Measurements from ENCODE around the gene OR2M4. TPM values are rescaled to one million over a fixed set of nuclear protein-coding genes. Genes with fewer than 3 reads are reported as not detected.

OR2M4 gene
- total and polyA plus RNA-seq, 2 donors (not counting 3 experiments of a cell fraction or from before 2014, with no cell fraction given), result not detected

DNA sequence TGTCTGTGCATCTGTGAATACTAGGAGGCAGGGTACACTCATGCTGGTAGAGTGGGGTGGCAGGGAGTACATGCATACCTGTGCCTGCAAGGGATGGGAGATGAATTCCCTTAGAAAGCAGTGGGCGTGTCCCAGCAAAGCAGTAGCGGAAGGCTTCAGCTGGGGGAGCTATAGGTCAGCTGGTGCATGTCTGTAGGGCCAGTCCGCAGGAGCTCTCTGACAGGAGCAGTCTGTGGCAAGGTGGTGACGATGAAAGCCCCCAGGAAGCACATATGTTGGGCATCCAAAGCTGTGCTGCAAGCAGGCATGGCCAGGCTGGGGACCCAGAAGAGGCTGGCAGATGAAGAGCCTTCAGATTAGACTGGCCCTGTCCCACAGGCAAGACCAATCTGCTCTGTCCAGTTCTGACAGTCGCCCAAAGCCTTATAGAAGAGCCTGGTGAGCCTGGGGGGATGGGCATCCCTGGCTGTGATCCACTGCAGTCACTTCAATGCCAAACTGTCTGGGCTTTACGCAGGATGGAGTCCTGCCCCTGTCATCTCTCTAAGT, 1.8 kb upstream of the OR2M4 start:
- dilution Hi-C loops (cut with MboI; ENCODE audit: extremely low pct_ligation_motif_present, low sequenced_read_pairs) (no loop called here), intact Hi-C loops (cut with micrococcal nuclease) (no loop called here)
- FAIRE-seq, result no peak
- TF ChIP-seq MAX (IDR thresholded peaks at IDR 0.05; ENCODE audit: insufficient read depth, insufficient read length) (no peak), EZH2 (IDR thresholded peaks at IDR 0.05; ENCODE audit: borderline replicate concordance, low read depth, low read length, severe bottlenecking) (no peak), POLR2A (IDR thresholded peaks at IDR 0.05; ENCODE audit: low read depth, low read length) (no peak), MYC (IDR thresholded peaks at IDR 0.05; ENCODE audit: low read depth, low read length) (no peak), FOS (IDR thresholded peaks at IDR 0.05; ENCODE audit: borderline replicate concordance, insufficient read depth, low read length) (no peak), POLR2AphosphoS5 (IDR thresholded peaks at IDR 0.05; ENCODE audit: insufficient read depth, low read depth, low read length) (no peak), GATA2 (IDR thresholded peaks at IDR 0.05; ENCODE audit: insufficient read depth, insufficient read length, low read depth, low read length) (no peak), JUN (IDR thresholded peaks at IDR 0.05; ENCODE audit: borderline replicate concordance, insufficient read depth, insufficient read length, low read depth) (no peak), CTCF (IDR thresholded peaks at IDR 0.05; ENCODE audit: extremely low read depth in 1 of 2, insufficient read depth in 1 of 2, low read depth in 1 of 2, low read length in 2 of 2) (no peak)
- Histone ChIP-seq H3K9me3 (replicated peaks; ENCODE audit: control insufficient read depth, insufficient read depth, low read length) (peaks cover 2% of the 10 kb centered on the region), H3K4me3 (replicated peaks in 1 of 3; ENCODE audit: insufficient read depth in 1 of 3, low read depth in 1 of 3, low read length in 3 of 3) (no peak overlapping the region), H3K9me1 (replicated peaks; ENCODE audit: control insufficient read depth, extremely low read depth, insufficient read depth, low read length) (no peaks in the 10 kb centered on the region), H3K27ac (ENCODE audit: insufficient read depth, low read depth, low read length) (no peak overlapping the region), H2AFZ (ENCODE audit: low read depth, low read length) (no peak overlapping the region), H3K36me3 (ENCODE audit: control insufficient read depth in 2 of 2, extremely low read depth in 1 of 2, insufficient read depth in 2 of 2, low read length in 2 of 2) (no peaks in the 10 kb centered on the region), H4K20me1 (replicated peaks; ENCODE audit: control insufficient read depth, extremely low read depth, insufficient read depth, low read length) (no peaks in the 10 kb centered on the region), H3K9ac (replicated peaks; ENCODE audit: extremely low read depth, insufficient read depth, low read length) (no peak overlapping the region), H3K4me1 (ENCODE audit: control insufficient read depth, extremely low read depth, insufficient read depth, low read length) (no peaks in the 10 kb centered on the region), H3K4me2 (ENCODE audit: insufficient read depth, low read length) (no peak overlapping the region), H3K27me3 (ENCODE audit: control insufficient read depth in 2 of 2, insufficient read depth in 2 of 2, low read length in 2 of 2) (no peaks in the 10 kb centered on the region), H3K79me2 (ENCODE audit: control insufficient read depth, insufficient read depth, low read length) (no peaks in the 10 kb centered on the region)
- ChIA-PET CTCF (no interaction called here), POLR2A (no interaction called here)
- BruUV-seq (replicated peaks), result no TSS peak
- DNase-seq (ENCODE audit: low read depth, low spot score), result no peak

Data from endothelial cell of umbilical vein (primary cell).